Osteocyte (in vitro differentiated cells): ENCODE data around the gene POC1A. TPM values are rescaled to one million over a fixed set of nuclear protein-coding genes. Genes with fewer than 3 reads are reported as not detected.
A peak's percentile ranks its signal among the peaks of the same experiment; 100 is the strongest.

Experiments used
- DNase-seq: peaks from one replicate; pipeline ENCODE4 v3.0.0; 2021; ENCODE audit warnings: mixed read lengths; ENCODE audit not compliant: unreplicated experiment; ENCODE audit errors: extremely low spot score
- H3K27ac Mint-ChIP-seq: one replicate; pipeline ENCODE4 v1.8.0; 2021; ENCODE audit warnings: mild to moderate bottlenecking, mixed read lengths; ENCODE audit not compliant: unreplicated experiment
- H3K27me3 Mint-ChIP-seq: one replicate; pipeline ENCODE4 v1.8.0; 2021; ENCODE audit warnings: mixed read lengths; ENCODE audit not compliant: unreplicated experiment
- H3K36me3 Mint-ChIP-seq: one replicate; pipeline ENCODE4 v1.8.0; 2021; ENCODE audit warnings: mixed read lengths; ENCODE audit not compliant: unreplicated experiment
- H3K4me1 Mint-ChIP-seq: one replicate; pipeline ENCODE4 v1.8.0; 2021; ENCODE audit warnings: mixed read lengths; ENCODE audit not compliant: unreplicated experiment
- H3K4me3 Mint-ChIP-seq: one replicate; pipeline ENCODE4 v1.8.0; 2021; ENCODE audit warnings: mild to moderate bottlenecking, moderate library complexity, mixed read lengths; ENCODE audit not compliant: unreplicated experiment
- H3K9me3 Mint-ChIP-seq: one replicate; pipeline ENCODE4 v1.8.0; 2021; ENCODE audit warnings: mixed read lengths; ENCODE audit not compliant: unreplicated experiment
- total RNA-seq: library from RNA; stranded (reverse); gene quantifications from 2 replicates; pipeline ENCODE4 v1.2.1, GENCODE V29; 2021
- TF ChIP-seq, protein P1 (sequence below): fragments of 200-600 bp; sonication (generic); IDR thresholded peaks from 2 replicates; pipeline ENCODE4 v1.5.0; 2021; ENCODE audit warnings: antibody characterized with exemption, mild to moderate bottlenecking, moderate library complexity

POC1A gene
- total RNA-seq, 1 donor from 2014 or later = 5.1 TPM

DNA sequence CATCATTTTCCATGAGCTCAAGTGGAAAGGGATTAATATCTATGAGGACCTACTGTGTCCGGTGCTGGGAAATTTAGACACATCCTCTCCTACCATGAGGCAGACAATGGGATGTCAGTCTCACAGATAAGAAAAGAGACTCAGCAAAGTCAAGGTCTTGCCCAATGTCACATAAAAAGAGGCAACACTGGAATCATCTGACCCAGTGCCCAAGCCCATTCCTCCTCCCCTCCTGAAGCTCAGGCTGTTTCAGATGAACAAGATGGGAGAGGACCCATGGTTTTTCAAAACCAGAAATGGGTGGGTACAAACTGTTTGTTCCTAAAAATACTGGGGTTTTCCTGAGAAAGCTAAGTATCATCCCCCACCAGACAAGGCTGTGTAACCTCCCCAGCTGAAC, 22.2 kb downstream of the POC1A start:
- peaks cover 6% of the 10 kb centered on the region for H3K4me1 Mint-ChIP-seq
- H3K36me3 Mint-ChIP-seq = peaks cover 2% of the 10 kb centered on the region
- TF ChIP-seq, protein P1, sequence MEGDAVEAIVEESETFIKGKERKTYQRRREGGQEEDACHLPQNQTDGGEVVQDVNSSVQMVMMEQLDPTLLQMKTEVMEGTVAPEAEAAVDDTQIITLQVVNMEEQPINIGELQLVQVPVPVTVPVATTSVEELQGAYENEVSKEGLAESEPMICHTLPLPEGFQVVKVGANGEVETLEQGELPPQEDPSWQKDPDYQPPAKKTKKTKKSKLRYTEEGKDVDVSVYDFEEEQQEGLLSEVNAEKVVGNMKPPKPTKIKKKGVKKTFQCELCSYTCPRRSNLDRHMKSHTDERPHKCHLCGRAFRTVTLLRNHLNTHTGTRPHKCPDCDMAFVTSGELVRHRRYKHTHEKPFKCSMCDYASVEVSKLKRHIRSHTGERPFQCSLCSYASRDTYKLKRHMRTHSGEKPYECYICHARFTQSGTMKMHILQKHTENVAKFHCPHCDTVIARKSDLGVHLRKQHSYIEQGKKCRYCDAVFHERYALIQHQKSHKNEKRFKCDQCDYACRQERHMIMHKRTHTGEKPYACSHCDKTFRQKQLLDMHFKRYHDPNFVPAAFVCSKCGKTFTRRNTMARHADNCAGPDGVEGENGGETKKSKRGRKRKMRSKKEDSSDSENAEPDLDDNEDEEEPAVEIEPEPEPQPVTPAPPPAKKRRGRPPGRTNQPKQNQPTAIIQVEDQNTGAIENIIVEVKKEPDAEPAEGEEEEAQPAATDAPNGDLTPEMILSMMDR = no peak
- no peak overlapping the region for H3K4me3 Mint-ChIP-seq
- H3K27ac Mint-ChIP-seq = no peak overlapping the region
- no peaks in the 10 kb centered on the region for H3K27me3 Mint-ChIP-seq
- no peak for DNase-seq
- H3K9me3 Mint-ChIP-seq = no peaks in the 10 kb centered on the region

GRCh38 chr3:52130966-52131622, 23.1 kb downstream of the POC1A start:
- TF ChIP-seq, protein P1 = no peak
- Mint-ChIP-seq H3K27me3 (no peaks in the 10 kb centered on the region), H3K27ac (no peak overlapping the region), H3K4me3 (no peak overlapping the region), H3K4me1 (peaks cover 6% of the 10 kb centered on the region), H3K9me3 (no peaks in the 10 kb centered on the region), H3K36me3 (peaks cover 2% of the 10 kb centered on the region)
- no peak for DNase-seq

GRCh38 chr3:52128118-52128683, 26.0 kb downstream of the POC1A start:
- H3K4me1 Mint-ChIP-seq = peaks cover 6% of the 10 kb centered on the region
- H3K27me3 Mint-ChIP-seq = no peaks in the 10 kb centered on the region
- no peaks in the 10 kb centered on the region for H3K9me3 Mint-ChIP-seq
- H3K27ac Mint-ChIP-seq = peak overlapping the region; percentile 28
- H3K4me3 Mint-ChIP-seq = no peak overlapping the region
- DNase-seq = no peak
- H3K36me3 Mint-ChIP-seq = no peaks in the 10 kb centered on the region
- TF ChIP-seq, protein P1 = no peak

DNA sequence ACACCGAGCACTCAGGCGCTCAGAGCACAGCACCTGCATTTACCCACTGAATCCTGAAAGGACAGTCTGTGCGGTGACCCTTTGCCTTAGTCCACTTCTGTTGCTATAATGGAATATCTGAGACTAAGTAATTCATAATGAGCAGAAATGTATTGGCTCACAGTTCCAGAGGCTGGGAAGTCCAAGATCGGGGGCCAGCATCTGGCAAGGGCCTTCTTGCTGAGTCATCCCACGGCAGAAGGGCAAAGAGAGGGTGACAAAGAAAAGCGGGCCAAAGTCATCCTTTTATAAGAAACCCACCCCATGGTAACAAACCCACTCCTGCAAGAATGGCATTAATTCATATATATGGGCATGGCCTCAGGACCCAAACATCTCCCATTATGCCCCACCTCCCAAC, 27.7 kb downstream of the POC1A start:
- no peak for DNase-seq
- no peak overlapping the region for H3K27ac Mint-ChIP-seq
- no peaks in the 10 kb centered on the region for H3K9me3 Mint-ChIP-seq
- peaks cover 6% of the 10 kb centered on the region for H3K4me1 Mint-ChIP-seq
- H3K4me3 Mint-ChIP-seq = no peak overlapping the region
- TF ChIP-seq, protein P1 = no peak
- no peaks in the 10 kb centered on the region for H3K27me3 Mint-ChIP-seq
- no peaks in the 10 kb centered on the region for H3K36me3 Mint-ChIP-seq

DNA sequence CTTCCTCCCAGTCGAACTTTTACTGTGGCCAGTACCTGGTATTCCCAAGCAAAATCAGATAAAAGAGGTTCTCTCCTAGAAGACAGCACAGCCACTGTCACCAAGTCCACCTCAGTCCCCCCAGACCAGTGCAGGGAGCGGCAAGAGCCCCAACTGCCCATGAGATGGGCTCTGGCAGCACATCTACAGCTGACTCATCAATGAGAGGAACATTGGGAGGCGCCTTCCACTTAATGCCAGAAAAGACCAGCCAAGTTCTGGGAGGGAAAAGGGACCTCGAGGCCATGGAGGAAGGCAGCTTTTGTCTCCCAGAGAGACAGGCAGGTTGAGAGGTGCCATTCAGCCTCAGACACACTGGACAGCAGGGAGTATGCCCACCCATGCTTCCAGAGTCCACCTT, 28.2 kb downstream of the POC1A start:
- DNase-seq = no peak
- H3K27me3 Mint-ChIP-seq = no peaks in the 10 kb centered on the region
- TF ChIP-seq, protein P1 = no peak
- H3K9me3 Mint-ChIP-seq = no peaks in the 10 kb centered on the region
- peaks cover 8% of the 10 kb centered on the region for H3K4me1 Mint-ChIP-seq
- no peak overlapping the region for H3K27ac Mint-ChIP-seq
- no peak overlapping the region for H3K4me3 Mint-ChIP-seq
- no peaks in the 10 kb centered on the region for H3K36me3 Mint-ChIP-seq
